Measurements from ENCODE around the gene MAPK4.

The MAPK4 gene

GRCh38 chr18:50626317-50626716 is 66.4 kb downstream of the MAPK4 start:
- FAIRE-seq = no peak

- FAIRE-seq = no peak
These were observed 68.0 kb downstream of the MAPK4 start for GRCh38 chr18:50627594-50628532.

- FAIRE-seq = no peak
These were observed 68.6 kb downstream of the MAPK4 start for GRCh38 chr18:50628533-50628905.

- no peak for FAIRE-seq
These were observed 69.3 kb downstream of the MAPK4 start for GRCh38 chr18:50629148-50629631.

- FAIRE-seq = no peak
These were observed 71.0 kb downstream of the MAPK4 start for GRCh38 chr18:50630895-50631294.

- FAIRE-seq = no peak
These were observed 73.1 kb downstream of the MAPK4 start for GRCh38 chr18:50632895-50633515.

- no peak for FAIRE-seq
These were observed 74.1 kb downstream of the MAPK4 start for GRCh38 chr18:50633992-50634391.

- no peak for FAIRE-seq
These were observed 76.6 kb downstream of the MAPK4 start for GRCh38 chr18:50636366-50637057.

- FAIRE-seq = no peak
These were observed 78.4 kb downstream of the MAPK4 start for GRCh38 chr18:50638016-50638883.

- no peak for FAIRE-seq
These were observed 79.1 kb downstream of the MAPK4 start for GRCh38 chr18:50638884-50639420.

- FAIRE-seq = no peak
These were observed 79.8 kb downstream of the MAPK4 start for GRCh38 chr18:50639711-50640110.

- no peak for FAIRE-seq
These were observed 82.6 kb downstream of the MAPK4 start for GRCh38 chr18:50642439-50642838.

GRCh38 chr18:50644146-50644545 is 84.3 kb downstream of the MAPK4 start:
- FAIRE-seq = no peak

GRCh38 chr18:50644807-50645206 is 84.9 kb downstream of the MAPK4 start:
- no peak for FAIRE-seq

- no peak for FAIRE-seq
These were observed 87.3 kb downstream of the MAPK4 start for GRCh38 chr18:50647237-50647636.

- FAIRE-seq = no peak
These were observed 87.9 kb downstream of the MAPK4 start for GRCh38 chr18:50647792-50648191.

- no peak for FAIRE-seq
These were observed 89.9 kb downstream of the MAPK4 start for GRCh38 chr18:50649821-50650220.

- no peak for FAIRE-seq
These were observed 91.4 kb downstream of the MAPK4 start for GRCh38 chr18:50651334-50651733.

- no peak for FAIRE-seq
These were observed 93.7 kb downstream of the MAPK4 start for GRCh38 chr18:50653402-50654093.

GRCh38 chr18:50654211-50654610 is 94.3 kb downstream of the MAPK4 start:
- no peak for FAIRE-seq

All from A204.1 (cell line).